Renal cortex interstitium (tissue), 11 donors: ENCODE measurements around the gene FANCC. TPM values are rescaled to one million over a fixed set of nuclear protein-coding genes. Genes with fewer than 3 reads are reported as not detected.
"Not testable (repeated sequence)": the region's sequence is repeated elsewhere in the genome, so short reads cannot be mapped to it uniquely, and the experiment has no call there.

ENCODE experiments used
- DNase-seq, 11 donors: peaks; one replicate each; pipeline ENCODE4 v3.0.0-alpha.2; 2013; ENCODE audit warnings: low read depth in 9 of 11, low spot score in 4 of 11; ENCODE audit errors: extremely low read depth in 1 of 11
- polyA plus RNA-seq, 3 donors: library from polyadenylated mRNA; unstranded; fragments of 120-200 nt; gene quantifications; one replicate each; pipeline ENCODE4 v1.2.1, GENCODE V29; 2013; ENCODE audit not compliant: insufficient read length in 3 of 3

Gene FANCC
- polyA plus RNA-seq, 3 donors: 21.4 to 24.4 (median 23.9) TPM

DNA sequence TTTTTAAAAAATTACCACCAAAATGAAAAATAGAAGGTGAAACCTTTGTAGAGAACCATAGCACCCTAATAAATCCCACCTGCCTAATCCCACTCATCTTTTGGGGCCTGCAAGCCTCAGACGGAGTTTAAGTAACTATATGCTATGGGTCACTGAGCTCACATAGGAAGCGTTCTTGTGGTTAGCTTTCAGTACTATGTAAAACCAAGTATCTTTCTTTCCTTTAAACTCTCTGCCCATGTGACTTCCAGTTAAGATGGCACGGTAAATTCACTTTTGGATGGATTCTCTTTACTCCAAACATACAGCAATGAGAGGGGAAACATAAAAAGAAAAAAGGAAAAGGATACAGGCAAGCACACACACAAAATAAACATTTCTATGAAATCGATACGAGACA, 50.9 kb downstream of the FANCC start:
- no peak for DNase-seq

GRCh38 chr9:95265960-95266359, 51.5 kb downstream of the FANCC start:
- DNase-seq: no peak

- DNase-seq: no peak
These were observed 52.4 kb downstream of the FANCC start for GRCh38 chr9:95264954-95265615.

DNA sequence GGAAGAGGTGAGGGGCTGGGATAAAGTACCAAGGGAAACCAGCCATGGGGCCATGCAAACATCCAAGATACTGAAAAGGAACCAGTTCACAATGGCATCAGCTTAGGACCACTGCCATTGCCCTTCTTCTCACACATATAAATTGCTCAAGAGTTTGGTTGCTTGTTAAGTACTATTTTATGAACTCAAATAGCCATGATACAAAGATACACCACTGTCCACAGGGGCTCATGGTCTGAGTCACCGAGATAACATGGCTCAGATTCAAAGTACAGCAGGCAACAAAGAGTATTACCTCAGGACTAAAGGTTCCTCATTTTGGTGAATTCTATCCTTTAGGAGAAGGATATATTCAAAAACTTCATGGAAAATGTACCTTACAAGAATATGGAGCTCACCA, 55.6 kb downstream of the FANCC start:
- DNase-seq: no peak

DNA sequence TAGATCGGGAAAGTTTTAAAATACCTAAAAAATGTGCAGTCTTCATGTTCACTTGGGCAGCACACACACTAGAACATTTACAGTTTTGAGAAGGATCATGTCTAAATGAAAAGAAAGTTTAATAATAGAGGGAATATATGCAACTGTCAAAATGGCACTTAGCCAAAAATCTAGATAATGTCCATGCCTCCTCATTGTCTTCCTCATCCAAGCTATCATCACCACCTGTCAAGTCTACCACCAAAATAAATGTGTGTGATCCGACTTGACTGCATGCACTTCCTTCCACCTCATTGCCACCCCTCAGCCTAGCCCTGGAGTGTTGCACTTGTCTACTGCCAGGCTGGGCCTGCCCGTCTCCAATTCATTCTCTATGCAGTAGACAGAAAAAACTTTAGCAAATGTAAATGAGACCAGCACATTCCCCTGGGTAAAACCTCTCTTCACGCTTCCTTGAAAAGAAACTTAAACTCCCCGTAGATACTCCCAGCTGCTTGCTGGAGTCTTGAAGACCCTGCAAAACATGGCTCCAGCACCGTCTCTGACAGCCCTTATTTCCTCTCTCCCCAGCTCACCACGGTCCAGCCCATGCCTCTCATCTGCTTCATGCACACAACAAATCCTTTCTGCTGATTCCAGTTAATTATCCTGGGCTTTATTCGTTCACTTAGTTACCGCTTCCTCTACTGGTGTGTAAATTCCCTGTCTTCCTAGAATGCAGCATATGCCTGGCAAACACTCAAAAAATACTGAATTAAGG, 66.9 kb downstream of the FANCC start:
- no peak for DNase-seq

DNA sequence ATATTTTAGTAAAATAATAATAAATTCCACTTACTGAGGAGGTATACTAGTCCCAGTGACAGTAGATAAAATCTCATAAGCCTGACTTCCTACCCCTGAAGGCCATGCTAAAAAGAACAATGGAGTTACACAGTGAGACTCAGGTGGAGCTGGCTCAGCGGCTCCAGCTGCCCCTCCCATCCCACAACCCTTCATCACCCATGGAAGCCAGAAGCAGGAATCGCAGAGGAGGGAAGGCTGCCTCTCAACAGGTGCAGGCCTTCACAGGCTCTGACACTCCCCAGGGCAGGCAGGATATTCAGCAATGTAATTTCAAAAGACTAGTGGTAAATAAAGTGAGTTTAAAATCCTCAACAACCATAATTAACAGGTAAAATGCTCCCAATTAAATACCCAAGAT, 67.5 kb downstream of the FANCC start:
- DNase-seq: no peak

- no peak for DNase-seq
These were observed 71.0 kb downstream of the FANCC start for GRCh38 chr9:95246547-95246946.

- no peak for DNase-seq
These were observed 74.9 kb downstream of the FANCC start for GRCh38 chr9:95242613-95243012.

- DNase-seq: no peak
These were observed 78.4 kb downstream of the FANCC start for GRCh38 chr9:95239071-95239470.

DNA sequence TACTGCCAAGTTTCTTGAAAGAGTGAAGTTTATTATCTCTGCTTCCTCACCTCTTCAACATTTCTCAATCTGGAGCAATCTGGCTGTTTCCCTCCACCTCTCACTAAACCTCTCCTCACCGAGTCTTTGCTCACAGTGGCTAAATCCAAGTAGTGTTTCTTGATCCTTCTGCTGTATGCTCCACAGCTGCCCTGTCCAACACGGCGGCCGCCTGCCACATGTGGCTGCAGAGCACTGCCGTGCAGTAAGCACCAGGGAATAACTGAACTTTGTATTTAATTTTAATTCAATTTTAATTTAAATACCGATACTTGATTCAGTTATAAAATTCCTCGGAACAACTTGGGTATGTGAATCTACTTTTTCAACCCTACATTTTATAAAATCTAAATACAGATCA, 80.2 kb downstream of the FANCC start:
- DNase-seq: no peak

DNA sequence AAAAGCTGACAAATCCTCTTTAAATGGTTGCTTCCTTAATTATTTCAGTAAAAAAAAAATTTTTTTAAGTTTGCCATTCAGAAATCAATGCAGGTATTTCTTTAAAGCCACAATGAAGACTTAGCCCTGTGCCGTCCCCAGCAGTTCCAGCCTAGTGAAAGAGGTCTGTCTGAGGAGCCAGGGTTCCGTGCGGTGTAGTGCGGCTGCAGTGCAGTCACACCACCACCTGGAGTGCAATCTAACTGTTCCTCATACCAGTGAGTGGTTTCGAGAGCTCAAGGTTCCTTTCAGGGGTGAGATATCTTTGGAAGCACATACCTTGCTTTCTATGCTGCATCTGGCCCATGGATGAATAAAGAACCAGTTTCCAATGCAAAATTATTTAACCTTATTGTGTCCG, 87.5 kb downstream of the FANCC start:
- DNase-seq: no peak

- no peak for DNase-seq
These were observed 88.1 kb downstream of the FANCC start for GRCh38 chr9:95229230-95229915.

DNA sequence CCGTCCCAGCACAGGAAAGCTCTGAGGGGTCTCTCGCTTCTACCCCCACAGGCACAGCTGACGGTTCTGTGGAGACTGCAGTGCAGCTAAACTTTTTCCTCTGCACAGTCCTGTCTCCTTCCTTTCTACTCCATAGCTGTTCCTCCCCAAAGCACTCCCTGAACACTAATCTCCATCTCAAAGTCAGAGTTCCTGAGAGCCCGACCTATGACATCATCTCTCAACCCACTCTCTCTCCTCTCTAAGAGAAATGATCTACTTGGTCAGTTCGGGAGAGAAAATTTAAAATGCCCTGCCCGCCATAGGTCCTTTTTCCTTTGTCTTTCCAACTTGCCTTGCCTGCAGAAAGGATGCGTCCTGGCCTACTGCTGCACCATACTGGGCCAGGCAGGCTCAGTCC, 90.6 kb downstream of the FANCC start:
- no peak for DNase-seq

DNA sequence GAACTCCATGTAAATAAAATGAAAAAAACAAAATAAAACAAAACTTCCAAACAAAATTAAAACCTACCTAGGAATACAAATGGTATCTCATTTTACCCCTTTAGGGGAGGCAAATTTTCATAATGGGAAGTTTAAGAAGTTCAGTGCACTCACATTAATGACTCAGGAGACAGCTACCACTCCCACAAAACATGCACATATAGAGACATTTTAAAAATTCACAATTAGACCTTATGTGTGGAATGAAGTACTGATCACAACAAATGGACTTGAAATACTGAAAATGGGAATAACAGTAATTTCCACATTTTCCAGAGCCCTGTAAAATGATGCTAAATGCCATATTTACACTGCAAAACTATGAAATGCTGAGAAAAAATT, 91.8 kb downstream of the FANCC start:
- no peak for DNase-seq

DNA sequence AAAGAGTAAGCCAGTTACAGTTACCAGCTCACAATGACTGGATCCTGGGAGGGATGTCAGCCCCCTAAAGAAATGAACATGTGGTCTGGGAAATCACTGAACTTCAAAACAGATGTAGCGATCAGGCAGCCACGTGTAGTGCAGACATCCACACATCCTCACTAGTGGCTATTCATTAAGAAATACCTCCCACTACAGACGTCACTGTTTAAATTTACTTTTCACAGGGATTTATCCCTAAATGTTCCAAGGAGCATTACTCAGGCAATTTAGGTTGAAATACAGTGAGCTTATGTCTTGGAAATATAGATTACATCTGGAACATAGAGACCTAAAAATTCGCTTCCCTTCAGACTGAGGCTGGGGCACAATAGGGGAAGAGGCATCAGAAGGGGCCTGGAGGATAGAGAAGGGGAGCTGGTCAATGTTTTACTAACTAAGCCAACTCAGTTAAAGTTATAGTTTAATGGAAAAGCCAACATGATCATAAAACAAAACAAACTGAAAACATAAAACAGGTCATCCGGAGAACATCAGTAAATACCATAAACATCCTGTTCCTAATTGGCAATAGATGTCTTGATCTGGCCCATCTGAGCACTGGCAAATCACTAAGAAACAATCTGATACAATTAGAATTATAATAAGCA, 92.3 kb downstream of the FANCC start:
- no peak for DNase-seq

DNA sequence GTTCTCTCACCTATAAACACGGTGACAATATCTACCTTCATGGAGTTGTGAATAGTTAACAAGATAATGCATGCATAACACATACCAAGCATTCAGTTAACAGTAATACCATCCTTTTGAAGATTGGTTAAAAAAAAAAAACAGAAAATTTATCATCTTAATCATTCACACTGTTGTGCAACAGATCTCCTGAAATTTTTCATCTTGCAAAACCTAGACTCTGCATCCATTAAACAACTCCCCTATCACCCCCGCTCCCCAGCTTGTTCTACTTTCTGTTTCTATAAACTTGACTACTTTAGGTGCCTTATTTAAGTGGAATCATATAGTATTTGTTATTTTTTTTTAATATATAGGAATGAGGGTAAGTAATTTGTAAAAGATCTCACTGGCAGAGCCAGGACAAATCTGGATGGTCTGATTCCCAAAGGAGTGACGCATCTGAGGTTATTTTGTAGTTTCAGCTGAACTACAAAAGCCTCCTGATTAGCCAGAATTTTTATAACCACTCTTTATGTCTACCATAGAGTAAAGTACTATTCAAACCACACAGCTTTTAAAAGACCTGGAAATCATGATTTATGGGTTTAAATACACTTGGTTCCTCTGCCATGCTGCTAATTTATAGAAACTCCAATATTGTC, 93.0 kb downstream of the FANCC start:
- no peak for DNase-seq

DNA sequence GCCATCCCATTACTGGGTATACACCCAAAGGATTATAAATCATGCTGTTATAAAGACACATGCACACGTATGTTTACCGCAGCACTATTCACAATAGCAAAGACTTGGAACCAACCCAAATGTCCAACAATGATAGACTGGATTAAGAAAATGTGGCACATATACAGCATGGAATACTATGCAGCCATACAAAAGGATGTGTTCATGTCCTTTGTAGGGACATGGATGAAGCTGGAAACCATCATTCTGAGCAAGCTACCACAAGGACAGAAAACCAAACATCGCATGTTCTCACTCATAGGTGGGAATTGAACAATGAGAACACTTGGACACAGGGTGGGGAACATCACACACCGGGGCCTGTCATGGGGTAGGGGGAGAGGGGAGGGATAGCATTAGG, 97.2 kb downstream of the FANCC start:
- DNase-seq: not testable (repeated sequence)

- DNase-seq: no peak
These were observed 98.7 kb downstream of the FANCC start for GRCh38 chr9:95218773-95219172.

GRCh38 chr9:95217936-95218335, 99.6 kb downstream of the FANCC start:
- no peak for DNase-seq
